Stimulated activated CD4-positive, alpha-beta T cell treated with anti-CD3 and anti-CD28 coated beads, TNF-alpha, amount 100 ng/mL, for 4 hours (primary cell): Measurements from ENCODE around the gene DEFB128.

Source experiments
- DNase-seq, 3 experiments: peaks; one replicate each; pipeline ENCODE4 v3.0.0-alpha.2; 2020; ENCODE audit warnings: low read depth in 3 of 3

DEFB128 gene

DNA sequence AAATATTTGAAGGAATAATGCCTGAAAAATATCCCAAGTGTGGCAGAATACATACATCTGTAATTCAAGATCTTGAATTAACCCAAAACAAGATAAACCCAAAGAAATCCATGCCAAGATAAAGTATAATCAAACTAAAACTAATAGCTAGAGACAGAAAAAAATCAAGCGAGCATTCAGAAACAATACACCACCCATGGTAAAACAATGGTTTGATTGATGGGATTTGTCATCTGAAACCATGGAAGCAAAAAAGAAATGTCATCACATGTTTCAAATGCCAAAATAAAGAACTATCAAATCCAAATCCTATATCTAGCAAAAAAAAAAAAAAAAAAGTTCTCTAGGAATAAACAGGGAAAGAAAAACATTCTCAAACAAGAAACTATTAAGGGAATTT lies 37.4 kb downstream of the DEFB128 start:
- no peak for DNase-seq

GRCh38 chr20:145877-146276 lies 43.6 kb downstream of the DEFB128 start:
- DNase-seq = no peak

GRCh38 chr20:142290-142689 lies 47.2 kb downstream of the DEFB128 start, which contains the start of gene DEFB126:
Gene DEFB126, plus strand, starts transcription at chr20:142590. Its CDS starts 39 bp downstream, at chr20:142629.
- DNase-seq = no peak
